Measurements from ENCODE around the gene INS.

Gene INS

GRCh38 chr11:2208691-2209369 lies 47.8 kb upstream of the INS start:
- no peak overlapping the region for H3K27ac ChIP-seq
- peaks cover 69% of the 10 kb centered on the region for H3K27me3 ChIP-seq (ENCODE audit: insufficient read depth, low read depth)
- no peaks in the 10 kb centered on the region for H4K20me1 ChIP-seq (ENCODE audit: insufficient read depth)
- H3K36me3 ChIP-seq (ENCODE audit: insufficient read depth), result no peaks in the 10 kb centered on the region
- H3K4me2 ChIP-seq, result no peak overlapping the region
- TF ChIP-seq CTCF (conservative IDR thresholded peaks at IDR 0.05; ENCODE audit: low read depth, low read length), result no peak
- H3K79me2 ChIP-seq (ENCODE audit: insufficient read depth, low read depth), result no peaks in the 10 kb centered on the region
- H3K9ac ChIP-seq, result no peak overlapping the region
- H3K4me3 ChIP-seq (IDR thresholded peaks at IDR 0.05; ENCODE audit: insufficient read depth, low read depth, low read length), result no peak overlapping the region
- H3K4me1 ChIP-seq (ENCODE audit: low read depth, poor library complexity, severe bottlenecking), result no peaks in the 10 kb centered on the region
- no peak overlapping the region for H2AFZ ChIP-seq (ENCODE audit: low read depth)

DNA sequence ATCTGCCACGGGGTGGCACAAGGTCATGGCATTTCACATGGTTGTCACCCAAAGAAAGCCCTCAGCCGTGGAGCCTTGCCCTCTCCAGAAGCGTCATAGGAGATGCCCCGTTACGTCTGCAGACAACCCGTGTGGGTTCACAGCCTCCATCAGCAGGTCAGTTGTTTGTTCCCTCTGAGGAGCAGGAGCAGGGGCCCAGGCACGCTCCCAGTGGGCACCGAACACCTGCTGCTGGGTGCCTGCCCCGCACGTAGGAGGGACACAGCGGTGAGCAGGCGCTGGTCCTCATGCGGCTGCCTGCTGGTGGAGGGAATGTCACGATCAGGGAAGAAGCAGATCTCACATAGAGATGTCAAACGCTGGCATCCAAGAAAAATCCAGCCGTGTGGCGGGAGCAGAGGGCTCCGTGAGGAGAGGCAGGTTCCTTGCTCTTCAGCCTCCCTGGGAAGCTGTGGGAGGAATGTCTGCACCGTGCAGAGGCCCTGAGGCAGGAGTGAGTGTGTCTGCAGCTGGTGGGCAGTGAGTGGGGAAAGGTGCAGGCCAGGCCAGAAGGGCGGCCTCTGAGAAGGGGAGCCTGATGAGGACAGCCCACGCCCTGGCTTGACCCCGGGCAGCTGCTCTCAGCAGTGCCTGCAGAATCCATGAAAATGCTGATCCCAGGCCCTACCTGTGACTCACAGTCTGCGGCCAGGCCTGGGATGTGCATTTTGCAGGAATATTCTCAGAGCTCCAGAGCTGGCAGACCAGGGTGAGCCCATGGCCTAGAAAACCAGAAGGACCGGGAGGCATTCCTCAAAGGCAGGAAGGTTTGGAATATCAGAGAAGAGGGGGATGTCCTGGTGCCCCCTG lies 47.0 kb upstream of the INS start:
- peaks cover 68% of the 10 kb centered on the region for H3K27me3 ChIP-seq (ENCODE audit: insufficient read depth, low read depth)
- no peak overlapping the region for H3K4me3 ChIP-seq (IDR thresholded peaks at IDR 0.05; ENCODE audit: insufficient read depth, low read depth, low read length)
- no peak overlapping the region for H2AFZ ChIP-seq (ENCODE audit: low read depth)
- no peaks in the 10 kb centered on the region for H3K36me3 ChIP-seq (ENCODE audit: insufficient read depth)
- no peaks in the 10 kb centered on the region for H4K20me1 ChIP-seq (ENCODE audit: insufficient read depth)
- no peak overlapping the region for H3K27ac ChIP-seq
- TF ChIP-seq CTCF (conservative IDR thresholded peaks at IDR 0.05; ENCODE audit: low read depth, low read length), result no peak
- H3K4me2 ChIP-seq, result no peak overlapping the region
- no peaks in the 10 kb centered on the region for H3K4me1 ChIP-seq (ENCODE audit: low read depth, poor library complexity, severe bottlenecking)
- H3K79me2 ChIP-seq (ENCODE audit: insufficient read depth, low read depth), result no peaks in the 10 kb centered on the region
- H3K9ac ChIP-seq, result no peak overlapping the region

- H2AFZ ChIP-seq (ENCODE audit: low read depth), result no peak overlapping the region
- H3K36me3 ChIP-seq (ENCODE audit: insufficient read depth), result no peaks in the 10 kb centered on the region
- no peak overlapping the region for H3K27ac ChIP-seq
- no peaks in the 10 kb centered on the region for H3K4me1 ChIP-seq (ENCODE audit: low read depth, poor library complexity, severe bottlenecking)
- H3K4me2 ChIP-seq, result no peak overlapping the region
- H3K4me3 ChIP-seq (IDR thresholded peaks at IDR 0.05; ENCODE audit: insufficient read depth, low read depth, low read length), result no peak overlapping the region
- no peak overlapping the region for H3K9ac ChIP-seq
- H3K27me3 ChIP-seq (ENCODE audit: insufficient read depth, low read depth), result peaks cover 66% of the 10 kb centered on the region
- H4K20me1 ChIP-seq (ENCODE audit: insufficient read depth), result no peaks in the 10 kb centered on the region
- no peak for TF ChIP-seq CTCF (conservative IDR thresholded peaks at IDR 0.05; ENCODE audit: low read depth, low read length)
- H3K79me2 ChIP-seq (ENCODE audit: insufficient read depth, low read depth), result no peaks in the 10 kb centered on the region
Observed at GRCh38 chr11:2207212-2207611, 46.2 kb upstream of the INS start.

DNA sequence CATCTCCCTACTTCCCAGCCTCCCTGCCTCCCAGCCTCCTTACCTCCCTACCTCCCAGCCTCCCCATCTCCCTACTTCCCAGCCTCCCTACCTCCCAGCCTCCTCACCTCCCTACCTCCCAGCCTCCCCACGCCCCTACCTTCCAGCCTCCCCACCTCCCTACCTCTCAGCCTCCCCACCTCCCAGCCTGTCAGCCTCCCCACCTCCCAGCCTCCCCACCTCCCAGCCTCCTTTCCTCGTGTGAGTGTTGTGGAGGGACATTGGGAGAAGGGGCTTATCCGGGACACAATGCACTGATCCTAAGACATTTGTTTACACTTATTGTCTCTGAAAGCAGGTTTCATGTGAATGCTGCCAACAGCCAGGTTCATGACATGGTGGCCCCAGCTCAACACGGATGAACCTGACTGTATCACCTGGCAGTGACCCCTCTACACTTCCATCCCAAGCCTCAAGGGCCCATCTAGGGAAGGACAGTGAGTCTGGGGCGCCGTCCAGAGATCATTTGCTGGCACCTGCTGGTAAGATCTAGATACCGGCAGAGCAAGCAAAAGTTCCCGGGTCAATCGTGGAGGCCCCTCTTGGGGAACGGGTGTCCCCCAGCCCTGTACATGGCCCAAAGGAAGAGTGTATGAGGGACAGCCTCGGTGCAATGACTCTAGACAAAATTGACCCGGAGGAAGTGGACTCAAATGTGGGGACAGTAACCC lies 45.1 kb upstream of the INS start:
- no peaks in the 10 kb centered on the region for H3K4me1 ChIP-seq (ENCODE audit: low read depth, poor library complexity, severe bottlenecking)
- H3K27ac ChIP-seq, result no peak overlapping the region
- no peak overlapping the region for H3K4me3 ChIP-seq (IDR thresholded peaks at IDR 0.05; ENCODE audit: insufficient read depth, low read depth, low read length)
- H3K27me3 ChIP-seq (ENCODE audit: insufficient read depth, low read depth), result peaks cover 62% of the 10 kb centered on the region
- H4K20me1 ChIP-seq (ENCODE audit: insufficient read depth), result no peaks in the 10 kb centered on the region
- no peak overlapping the region for H3K9ac ChIP-seq
- no peaks in the 10 kb centered on the region for H3K36me3 ChIP-seq (ENCODE audit: insufficient read depth)
- H3K79me2 ChIP-seq (ENCODE audit: insufficient read depth, low read depth), result no peaks in the 10 kb centered on the region
- TF ChIP-seq CTCF (conservative IDR thresholded peaks at IDR 0.05; ENCODE audit: low read depth, low read length), result no peak
- H2AFZ ChIP-seq (ENCODE audit: low read depth), result no peak overlapping the region
- no peak overlapping the region for H3K4me2 ChIP-seq

All from KMS-11 (cell line).